Measurements from ENCODE around the gene RFPL1. TPM values are rescaled to one million over a fixed set of nuclear protein-coding genes. Genes with fewer than 3 reads are reported as not detected.
"Not testable (repeated sequence)": the region's sequence is repeated elsewhere in the genome, so short reads cannot be mapped to it uniquely, and the experiment has no call there.

Gene RFPL1
- total RNA-seq, 1 donor = not detected

DNA sequence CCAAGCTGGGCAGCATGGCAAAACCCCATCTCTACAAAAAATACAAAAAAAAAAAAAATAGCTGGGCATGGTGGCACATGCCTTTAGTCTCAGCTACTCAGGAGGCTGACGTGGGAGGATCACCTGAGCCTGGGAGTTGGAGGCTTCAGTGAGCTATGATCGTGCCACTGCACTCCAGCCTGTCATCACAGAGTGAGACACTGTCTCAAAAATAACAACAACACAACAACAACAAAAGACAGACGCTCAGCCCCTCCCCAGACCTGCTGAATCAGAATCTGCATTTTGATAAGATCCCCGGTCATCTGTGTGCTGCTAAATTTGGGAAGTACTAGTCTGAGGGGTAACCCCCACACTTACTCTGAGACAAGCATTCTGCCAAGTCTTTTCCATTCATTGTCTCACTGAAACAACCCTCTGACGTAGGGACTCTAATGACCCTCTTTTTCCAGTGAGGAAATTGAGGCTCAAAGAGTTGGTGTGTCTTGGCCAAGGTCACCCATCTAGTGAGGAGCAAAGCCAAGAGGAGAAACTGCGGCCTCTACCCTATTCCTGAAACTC, 49.1 kb downstream of the RFPL1 start:
- DNase-seq (ENCODE audit: low read depth) = no peak
- no peak overlapping the region for H3K4me3 ChIP-seq (ENCODE audit: low read depth, low read length)
- TF ChIP-seq, protein P1, sequence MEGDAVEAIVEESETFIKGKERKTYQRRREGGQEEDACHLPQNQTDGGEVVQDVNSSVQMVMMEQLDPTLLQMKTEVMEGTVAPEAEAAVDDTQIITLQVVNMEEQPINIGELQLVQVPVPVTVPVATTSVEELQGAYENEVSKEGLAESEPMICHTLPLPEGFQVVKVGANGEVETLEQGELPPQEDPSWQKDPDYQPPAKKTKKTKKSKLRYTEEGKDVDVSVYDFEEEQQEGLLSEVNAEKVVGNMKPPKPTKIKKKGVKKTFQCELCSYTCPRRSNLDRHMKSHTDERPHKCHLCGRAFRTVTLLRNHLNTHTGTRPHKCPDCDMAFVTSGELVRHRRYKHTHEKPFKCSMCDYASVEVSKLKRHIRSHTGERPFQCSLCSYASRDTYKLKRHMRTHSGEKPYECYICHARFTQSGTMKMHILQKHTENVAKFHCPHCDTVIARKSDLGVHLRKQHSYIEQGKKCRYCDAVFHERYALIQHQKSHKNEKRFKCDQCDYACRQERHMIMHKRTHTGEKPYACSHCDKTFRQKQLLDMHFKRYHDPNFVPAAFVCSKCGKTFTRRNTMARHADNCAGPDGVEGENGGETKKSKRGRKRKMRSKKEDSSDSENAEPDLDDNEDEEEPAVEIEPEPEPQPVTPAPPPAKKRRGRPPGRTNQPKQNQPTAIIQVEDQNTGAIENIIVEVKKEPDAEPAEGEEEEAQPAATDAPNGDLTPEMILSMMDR (IDR thresholded peaks at IDR 0.05; ENCODE audit: insufficient read depth, low read length) = no peak

DNA sequence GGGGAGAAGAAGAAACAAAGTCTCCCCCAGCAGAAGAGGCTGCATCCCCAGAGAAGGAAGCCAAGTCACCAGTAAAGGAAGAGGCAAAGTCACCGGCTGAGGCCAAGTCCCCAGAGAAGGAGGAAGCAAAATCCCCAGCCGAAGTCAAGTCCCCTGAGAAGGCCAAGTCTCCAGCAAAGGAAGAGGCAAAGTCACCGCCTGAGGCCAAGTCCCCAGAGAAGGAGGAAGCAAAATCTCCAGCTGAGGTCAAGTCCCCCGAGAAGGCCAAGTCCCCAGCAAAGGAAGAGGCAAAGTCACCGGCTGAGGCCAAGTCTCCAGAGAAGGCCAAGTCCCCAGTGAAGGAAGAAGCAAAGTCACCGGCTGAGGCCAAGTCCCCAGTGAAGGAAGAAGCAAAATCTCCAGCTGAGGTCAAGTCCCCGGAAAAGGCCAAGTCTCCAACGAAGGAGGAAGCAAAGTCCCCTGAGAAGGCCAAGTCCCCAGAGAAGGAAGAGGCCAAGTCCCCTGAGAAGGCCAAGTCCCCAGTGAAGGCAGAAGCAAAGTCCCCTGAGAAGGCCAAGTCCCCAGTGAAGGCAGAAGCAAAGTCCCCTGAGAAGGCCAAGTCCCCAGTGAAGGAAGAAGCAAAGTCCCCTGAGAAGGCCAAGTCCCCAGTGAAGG, 50.9 kb downstream of the RFPL1 start:
- DNase-seq (ENCODE audit: low read depth); H3K4me3 ChIP-seq (ENCODE audit: low read depth, low read length): not testable (repeated sequence)

DNA sequence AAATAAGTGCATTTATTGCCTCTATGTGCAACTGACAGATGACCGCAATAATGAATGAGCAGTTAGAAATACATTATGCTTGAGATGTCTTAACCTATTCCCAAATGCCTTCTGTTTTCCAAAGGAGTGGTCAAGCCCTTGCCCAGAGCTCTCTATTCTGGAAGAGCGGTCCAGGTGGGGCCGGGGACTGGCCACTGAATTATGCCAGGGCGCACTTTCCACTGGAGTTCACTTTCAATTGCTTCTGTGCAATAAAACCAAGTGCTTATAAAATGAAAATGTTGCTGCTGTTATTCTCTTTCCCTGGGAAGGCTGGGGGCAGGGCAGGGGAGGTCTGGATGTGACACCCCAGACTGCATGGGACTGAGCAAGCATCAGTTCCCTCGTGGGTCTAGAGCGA, 52.6 kb downstream of the RFPL1 start:
- TF ChIP-seq, protein P1 (IDR thresholded peaks at IDR 0.05; ENCODE audit: insufficient read depth, low read length) = no peak
- DNase-seq (ENCODE audit: low read depth) = no peak
- H3K4me3 ChIP-seq (ENCODE audit: low read depth, low read length) = no peak overlapping the region

Small RNAs within 50 kb of the gene (small RNA-seq; reads per million reads assigned to genes)
- not detected for gene AC000041.1

Other genes starting within 250 kb of the RFPL1 start
- gene EMID1, start 232.7 kb upstream of the RFPL1 start, total RNA-seq (ENCODE audit: low replicate concordance) = 0.08 TPM in 1 of 2 replicates, not detected in the other
- gene RHBDD3, start 170.6 kb upstream of the RFPL1 start, total RNA-seq (ENCODE audit: low replicate concordance) = 22.0 and 29.8 TPM in 2 replicates
- gene EWSR1, start 170.3 kb upstream of the RFPL1 start, total RNA-seq (ENCODE audit: low replicate concordance) = 108 and 176 TPM in 2 replicates
- 5.0 and 15.0 TPM in 2 replicates for gene GAS2L1, start 131.9 kb upstream of the RFPL1 start, total RNA-seq (ENCODE audit: low replicate concordance)
- gene RASL10A, start 122.9 kb upstream of the RFPL1 start, total RNA-seq (ENCODE audit: low replicate concordance) = not detected in 2 replicates
- 19.0 and 46.3 TPM in 2 replicates for gene AP1B1, start 50.0 kb upstream of the RFPL1 start, total RNA-seq (ENCODE audit: low replicate concordance)
- 0.49 and 0.54 TPM in 2 replicates for gene NEFH, start 41.6 kb downstream of the RFPL1 start, total RNA-seq (ENCODE audit: low replicate concordance)
- 53.1 and 54.0 TPM in 2 replicates for gene THOC5, start 115.2 kb downstream of the RFPL1 start, total RNA-seq (ENCODE audit: low replicate concordance)
- gene NIPSNAP1, start 142.5 kb downstream of the RFPL1 start, total RNA-seq (ENCODE audit: low replicate concordance) = 15.8 and 30.1 TPM in 2 replicates
- gene NF2, start 165.1 kb downstream of the RFPL1 start, total RNA-seq (ENCODE audit: low replicate concordance) = 59.8 and 65.9 TPM in 2 replicates

Measured in fibroblast of the aortic adventitia (primary cell).